Measurements from ENCODE around the gene FBXL15.
A peak's percentile ranks its signal among the peaks of the same experiment; 100 is the strongest.

The FBXL15 gene

GRCh38 chr10:102420714-102421506, at the start of gene FBXL15:
Gene FBXL15, plus strand, starts transcription at chr10:102420836. Its CDS starts 294 bp downstream, at chr10:102421130.
- peak within 1 kb of the TSS; percentile 57 for H3K4me3 ChIP-seq (ENCODE audit: low read depth, low read length)

GRCh38 chr10:102371295-102371694, 49.3 kb upstream of the FBXL15 start:
- H3K4me3 ChIP-seq (ENCODE audit: low read depth, low read length): no peak overlapping the region
- DNase-seq (ENCODE audit: low read depth): no peak
- TF ChIP-seq CTCF (IDR thresholded peaks at IDR 0.05; ENCODE audit: insufficient read depth, low read depth, low read length, missing control alignments): no peak

More at GRCh38 chr10:102420714-102421506, at the start of gene FBXL15:
- TF ChIP-seq CTCF (IDR thresholded peaks at IDR 0.05; ENCODE audit: insufficient read depth, low read depth, low read length, missing control alignments): no peak
- peak; percentile 98 for DNase-seq (ENCODE audit: low read depth)

- TF ChIP-seq CTCF (IDR thresholded peaks at IDR 0.05; ENCODE audit: insufficient read depth, low read depth, low read length, missing control alignments): peak; percentile 2
- H3K4me3 ChIP-seq (ENCODE audit: low read depth, low read length): no peak overlapping the region
- DNase-seq (ENCODE audit: low read depth): no peak
Observed at GRCh38 chr10:102375250-102375649, 45.4 kb upstream of the FBXL15 start.

- H3K4me3 ChIP-seq (ENCODE audit: low read depth, low read length): no peak overlapping the region
- no peak for DNase-seq (ENCODE audit: low read depth)
- TF ChIP-seq CTCF (IDR thresholded peaks at IDR 0.05; ENCODE audit: insufficient read depth, low read depth, low read length, missing control alignments): no peak
Observed at GRCh38 chr10:102375867-102376266, 44.8 kb upstream of the FBXL15 start.

GRCh38 chr10:102376901-102377300, 43.7 kb upstream of the FBXL15 start:
- H3K4me3 ChIP-seq (ENCODE audit: low read depth, low read length): no peak overlapping the region
- TF ChIP-seq CTCF (IDR thresholded peaks at IDR 0.05; ENCODE audit: insufficient read depth, low read depth, low read length, missing control alignments): no peak

GRCh38 chr10:102379383-102379782, 41.3 kb upstream of the FBXL15 start:
- no peak for TF ChIP-seq CTCF (IDR thresholded peaks at IDR 0.05; ENCODE audit: insufficient read depth, low read depth, low read length, missing control alignments)
- DNase-seq (ENCODE audit: low read depth): no peak
- no peak overlapping the region for H3K4me3 ChIP-seq (ENCODE audit: low read depth, low read length)

More at GRCh38 chr10:102376901-102377300, 43.7 kb upstream of the FBXL15 start:
- DNase-seq (ENCODE audit: low read depth): no peak
